Ishikawa (cell line): ENCODE data around the gene GATA3.

ENCODE experiments used
- CEBPB ChIP-seq: IDR thresholded peaks from 2 replicates; pipeline ENCODE4 v1.6.1; 2012
- CREB1 ChIP-seq: IDR thresholded peaks from 2 replicates; pipeline ENCODE4 v1.6.1; 2012; ENCODE audit warnings: low read depth
- EGR1 ChIP-seq: IDR thresholded peaks from 2 replicates; pipeline ENCODE4 v1.6.1; 2012
- EP300 ChIP-seq: IDR thresholded peaks from 2 replicates; pipeline ENCODE4 v1.6.1; 2012; ENCODE audit warnings: borderline replicate concordance
- FOXM1 ChIP-seq: IDR thresholded peaks from 2 replicates; pipeline ENCODE4 v1.6.1; 2012; ENCODE audit warnings: low read depth, borderline replicate concordance
- MAX ChIP-seq: IDR thresholded peaks from 2 replicates; pipeline ENCODE4 v1.6.1; 2012
- NFIC ChIP-seq: IDR thresholded peaks from 2 replicates; pipeline ENCODE4 v1.6.1; 2012
- RAD21 ChIP-seq: IDR thresholded peaks from 2 replicates; pipeline ENCODE4 v1.6.1; 2012; ENCODE audit warnings: low read depth
- TAF1 ChIP-seq: IDR thresholded peaks from 2 replicates; pipeline ENCODE4 v1.6.1; 2012; ENCODE audit warnings: low read depth, mild to moderate bottlenecking
- TCF12 ChIP-seq: IDR thresholded peaks from 2 replicates; pipeline ENCODE4 v1.6.1; 2012; ENCODE audit warnings: low read depth
- TEAD4 ChIP-seq: IDR thresholded peaks from 2 replicates; pipeline ENCODE4 v1.6.1; 2012
- YY1 ChIP-seq: IDR thresholded peaks from 2 replicates; pipeline ENCODE4 v1.6.1; 2012; ENCODE audit warnings: low read depth
- ZBTB7A ChIP-seq: IDR thresholded peaks from 2 replicates; pipeline ENCODE4 v1.6.1; 2012; ENCODE audit warnings: low read depth
- TF ChIP-seq, protein P1 (sequence below): IDR thresholded peaks from 2 replicates; pipeline ENCODE4 v1.6.1; 2012; ENCODE audit warnings: low read depth, mild to moderate bottlenecking
- TF ChIP-seq, protein P2 (sequence below): IDR thresholded peaks from 2 replicates; pipeline ENCODE4 v1.6.1; 2012

GATA3 gene

GRCh38 chr10:8054494-8055407 lies at the start of gene GATA3:
GATA3 (plus strand) TSS chr10:8054688; CDS start chr10:8055656, 968 bp downstream.
- no peak for TF ChIP-seq YY1

DNA sequence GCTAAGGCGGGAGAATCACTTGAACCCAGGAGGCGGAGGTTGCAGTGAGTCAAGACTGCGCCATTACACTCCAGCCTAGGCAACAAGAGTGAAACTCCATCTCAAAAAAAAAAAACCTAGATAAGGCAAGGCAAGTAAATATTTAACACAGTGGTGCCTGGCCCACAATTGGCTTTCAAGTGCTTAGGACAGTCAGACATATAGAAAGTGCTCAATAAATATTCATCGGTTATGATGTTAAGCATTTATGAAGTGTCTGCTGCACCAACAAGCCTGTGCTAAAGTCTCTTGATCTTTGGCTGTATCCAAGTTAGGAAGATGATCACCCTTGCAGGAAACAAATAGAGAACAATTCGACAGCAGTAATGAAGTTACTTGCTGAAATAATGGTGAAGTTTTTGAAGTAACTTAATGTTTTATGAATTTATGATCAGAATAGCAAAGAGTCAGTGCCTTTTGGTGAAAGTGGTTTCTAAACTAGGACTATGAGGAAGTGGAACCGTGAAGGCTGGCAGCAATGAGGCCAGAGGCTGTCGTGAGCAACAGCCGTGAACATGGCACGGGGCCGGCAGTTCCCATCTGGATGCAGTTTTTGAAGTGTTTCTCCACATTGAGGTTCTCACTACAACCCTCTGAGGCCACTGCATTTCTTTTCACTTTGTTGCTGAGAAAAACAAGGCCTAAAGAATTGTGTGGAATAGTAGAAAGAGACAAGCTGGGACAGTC lies 48.1 kb upstream of the GATA3 start:
- no peak for TF ChIP-seq TAF1
- no peak for TF ChIP-seq MAX
- TF ChIP-seq EGR1 = no peak
- TF ChIP-seq, protein P1, sequence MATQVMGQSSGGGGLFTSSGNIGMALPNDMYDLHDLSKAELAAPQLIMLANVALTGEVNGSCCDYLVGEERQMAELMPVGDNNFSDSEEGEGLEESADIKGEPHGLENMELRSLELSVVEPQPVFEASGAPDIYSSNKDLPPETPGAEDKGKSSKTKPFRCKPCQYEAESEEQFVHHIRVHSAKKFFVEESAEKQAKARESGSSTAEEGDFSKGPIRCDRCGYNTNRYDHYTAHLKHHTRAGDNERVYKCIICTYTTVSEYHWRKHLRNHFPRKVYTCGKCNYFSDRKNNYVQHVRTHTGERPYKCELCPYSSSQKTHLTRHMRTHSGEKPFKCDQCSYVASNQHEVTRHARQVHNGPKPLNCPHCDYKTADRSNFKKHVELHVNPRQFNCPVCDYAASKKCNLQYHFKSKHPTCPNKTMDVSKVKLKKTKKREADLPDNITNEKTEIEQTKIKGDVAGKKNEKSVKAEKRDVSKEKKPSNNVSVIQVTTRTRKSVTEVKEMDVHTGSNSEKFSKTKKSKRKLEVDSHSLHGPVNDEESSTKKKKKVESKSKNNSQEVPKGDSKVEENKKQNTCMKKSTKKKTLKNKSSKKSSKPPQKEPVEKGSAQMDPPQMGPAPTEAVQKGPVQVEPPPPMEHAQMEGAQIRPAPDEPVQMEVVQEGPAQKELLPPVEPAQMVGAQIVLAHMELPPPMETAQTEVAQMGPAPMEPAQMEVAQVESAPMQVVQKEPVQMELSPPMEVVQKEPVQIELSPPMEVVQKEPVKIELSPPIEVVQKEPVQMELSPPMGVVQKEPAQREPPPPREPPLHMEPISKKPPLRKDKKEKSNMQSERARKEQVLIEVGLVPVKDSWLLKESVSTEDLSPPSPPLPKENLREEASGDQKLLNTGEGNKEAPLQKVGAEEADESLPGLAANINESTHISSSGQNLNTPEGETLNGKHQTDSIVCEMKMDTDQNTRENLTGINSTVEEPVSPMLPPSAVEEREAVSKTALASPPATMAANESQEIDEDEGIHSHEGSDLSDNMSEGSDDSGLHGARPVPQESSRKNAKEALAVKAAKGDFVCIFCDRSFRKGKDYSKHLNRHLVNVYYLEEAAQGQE = no peak
- TF ChIP-seq NFIC = no peak
- no peak for TF ChIP-seq CREB1
- no peak for TF ChIP-seq ZBTB7A
- no peak for TF ChIP-seq RAD21
- TF ChIP-seq, protein P2, sequence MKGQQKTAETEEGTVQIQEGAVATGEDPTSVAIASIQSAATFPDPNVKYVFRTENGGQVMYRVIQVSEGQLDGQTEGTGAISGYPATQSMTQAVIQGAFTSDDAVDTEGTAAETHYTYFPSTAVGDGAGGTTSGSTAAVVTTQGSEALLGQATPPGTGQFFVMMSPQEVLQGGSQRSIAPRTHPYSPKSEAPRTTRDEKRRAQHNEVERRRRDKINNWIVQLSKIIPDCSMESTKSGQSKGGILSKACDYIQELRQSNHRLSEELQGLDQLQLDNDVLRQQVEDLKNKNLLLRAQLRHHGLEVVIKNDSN = no peak
- TF ChIP-seq EP300 = no peak
- no peak for TF ChIP-seq TEAD4
- TF ChIP-seq TCF12 = no peak

DNA sequence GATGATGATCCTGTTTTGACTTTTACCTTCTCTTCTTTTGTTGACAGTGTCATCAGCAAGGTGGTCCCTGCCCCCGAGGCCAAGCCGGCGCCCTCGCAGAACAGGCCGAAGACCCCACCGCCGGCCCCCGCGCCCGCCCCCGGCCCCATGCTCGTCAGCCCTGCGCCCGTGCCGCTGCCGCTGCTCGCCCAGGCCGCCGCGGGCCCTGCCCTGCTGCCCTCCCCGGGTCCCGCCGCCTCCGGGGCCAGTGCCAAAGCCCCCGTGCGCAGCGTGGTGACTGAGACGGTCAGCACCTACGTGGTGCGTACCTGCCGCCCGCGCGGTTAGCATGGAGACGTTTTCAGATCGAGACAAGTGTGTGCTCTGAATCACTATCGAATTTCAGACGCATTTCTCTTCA lies 45.5 kb upstream of the GATA3 start:
- TF ChIP-seq TCF12 (no peak), TAF1 (no peak), CEBPB (no peak), TEAD4 (no peak), CREB1 (no peak), EP300 (no peak), MAX (no peak), NFIC (no peak), ZBTB7A (no peak), FOXM1 (no peak), EGR1 (no peak)
- TF ChIP-seq, protein P2 = no peak
- TF ChIP-seq, protein P1 = no peak

DNA sequence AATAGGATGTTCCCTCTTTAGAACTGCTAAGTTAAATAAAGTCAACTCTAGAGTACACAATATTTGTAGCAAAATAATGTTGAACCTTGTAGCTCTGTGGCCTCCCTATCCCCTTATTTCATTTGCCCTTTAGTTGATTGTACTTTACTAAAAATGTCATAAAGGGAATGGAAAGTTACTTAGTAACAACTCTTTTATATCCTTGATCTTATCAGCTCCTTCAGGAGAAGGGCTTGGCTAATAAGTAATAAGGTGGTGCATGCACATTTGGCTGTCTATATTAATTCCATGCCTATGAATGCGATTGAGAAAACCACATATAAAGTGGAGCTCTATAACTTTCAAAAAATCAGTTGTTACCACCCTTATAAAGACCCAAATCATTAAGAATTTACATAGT lies 41.5 kb upstream of the GATA3 start:
- TF ChIP-seq CEBPB (no peak), RAD21 (no peak), TEAD4 (no peak), EGR1 (no peak), TAF1 (no peak), YY1 (no peak), ZBTB7A (no peak), MAX (no peak), TCF12 (no peak), CREB1 (no peak), EP300 (no peak)
- TF ChIP-seq, protein P2 = no peak
- TF ChIP-seq, protein P1 = no peak
